Ishikawa (cell line): Measurements from ENCODE around the gene TROAP.

ENCODE experiments used
- CEBPB ChIP-seq: IDR thresholded peaks from 2 replicates; pipeline ENCODE4 v1.6.1; 2012
- CREB1 ChIP-seq: IDR thresholded peaks from 2 replicates; pipeline ENCODE4 v1.6.1; 2012; ENCODE audit warnings: low read depth
- EGR1 ChIP-seq: IDR thresholded peaks from 2 replicates; pipeline ENCODE4 v1.6.1; 2012
- EP300 ChIP-seq: IDR thresholded peaks from 2 replicates; pipeline ENCODE4 v1.6.1; 2012; ENCODE audit warnings: borderline replicate concordance
- FOXM1 ChIP-seq: IDR thresholded peaks from 2 replicates; pipeline ENCODE4 v1.6.1; 2012; ENCODE audit warnings: low read depth, borderline replicate concordance
- MAX ChIP-seq: IDR thresholded peaks from 2 replicates; pipeline ENCODE4 v1.6.1; 2012
- NFIC ChIP-seq: IDR thresholded peaks from 2 replicates; pipeline ENCODE4 v1.6.1; 2012
- RAD21 ChIP-seq: IDR thresholded peaks from 2 replicates; pipeline ENCODE4 v1.6.1; 2012; ENCODE audit warnings: low read depth
- REST ChIP-seq: IDR thresholded peaks from 2 replicates; pipeline ENCODE4 v1.6.1; 2012; ENCODE audit warnings: low read depth, mild to moderate bottlenecking
- TAF1 ChIP-seq: IDR thresholded peaks from 2 replicates; pipeline ENCODE4 v1.6.1; 2012; ENCODE audit warnings: low read depth, mild to moderate bottlenecking
- TCF12 ChIP-seq: IDR thresholded peaks from 2 replicates; pipeline ENCODE4 v1.6.1; 2012; ENCODE audit warnings: low read depth
- TEAD4 ChIP-seq: IDR thresholded peaks from 2 replicates; pipeline ENCODE4 v1.6.1; 2012
- USF1 ChIP-seq: IDR thresholded peaks from 2 replicates; pipeline ENCODE4 v1.6.1; 2012
- YY1 ChIP-seq: IDR thresholded peaks from 2 replicates; pipeline ENCODE4 v1.6.1; 2012; ENCODE audit warnings: low read depth
- ZBTB7A ChIP-seq: IDR thresholded peaks from 2 replicates; pipeline ENCODE4 v1.6.1; 2012; ENCODE audit warnings: low read depth

Gene TROAP

GRCh38 chr12:49327887-49328286, 4.8 kb downstream of the TROAP start:
- TF ChIP-seq USF1 (no peak), TAF1 (no peak), NFIC (no peak), CEBPB (no peak), MAX (no peak), TEAD4 (no peak), EP300 (no peak), RAD21 (no peak), FOXM1 (no peak), CREB1 (no peak), EGR1 (no peak), REST (no peak), ZBTB7A (no peak)

GRCh38 chr12:49328816-49329215, 5.8 kb downstream of the TROAP start:
- TF ChIP-seq YY1 (no peak), FOXM1 (no peak), MAX (no peak), TAF1 (no peak), CREB1 (no peak), NFIC (no peak)

GRCh38 chr12:49330032-49330619, 7.1 kb downstream of the TROAP start:
- TF ChIP-seq FOXM1 (no peak), YY1 (no peak), MAX (no peak), NFIC (no peak), REST (no peak), ZBTB7A (no peak), TCF12 (no peak), USF1 (no peak), TAF1 (no peak), CREB1 (no peak), CEBPB (no peak), EGR1 (no peak), RAD21 (no peak), EP300 (no peak), TEAD4 (no peak)

- TF ChIP-seq TCF12 (no peak), REST (no peak), USF1 (no peak), EP300 (no peak), CEBPB (no peak)
Measured at GRCh38 chr12:49330631-49331379, 7.8 kb downstream of the TROAP start.
